GOT3 (cell line): ENCODE data around the gene OR10Z1.

Experiments used
- DNase-seq: peaks from one replicate; lab custom pipeline; 2025; ENCODE audit warnings: mixed read lengths; lab: John Stamatoyannopoulos, UW

OR10Z1 gene

GRCh38 chr1:158604968-158605367, at the start of gene OR10Z1:
Gene OR10Z1, plus strand, starts transcription at chr1:158605268. Its CDS starts 1,171 bp downstream, at chr1:158606439.
- no peak for DNase-seq

- DNase-seq: no peak
These were observed 45.4 kb upstream of the OR10Z1 start for GRCh38 chr1:158559696-158560095.

DNA sequence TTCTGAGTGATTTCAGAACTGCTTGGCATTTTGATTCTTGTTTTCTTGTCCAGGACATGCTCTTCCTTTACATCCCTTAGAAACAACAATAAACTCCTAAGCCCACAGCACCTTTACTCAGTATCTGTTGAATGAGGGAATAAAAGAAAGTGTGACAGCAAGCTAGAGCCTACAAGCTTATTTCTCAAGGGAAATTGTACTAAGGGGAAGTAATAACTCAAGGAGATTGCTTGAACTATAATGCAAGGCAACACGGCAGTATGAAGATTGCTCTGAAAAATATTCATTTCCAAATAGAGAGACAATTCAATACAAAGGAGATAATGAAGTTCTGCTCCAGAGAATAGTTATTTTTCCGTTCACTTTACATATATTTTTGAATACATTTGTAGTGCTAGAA, 41.2 kb upstream of the OR10Z1 start:
- no peak for DNase-seq

GRCh38 chr1:158564608-158565007, 40.5 kb upstream of the OR10Z1 start:
- DNase-seq: no peak

DNA sequence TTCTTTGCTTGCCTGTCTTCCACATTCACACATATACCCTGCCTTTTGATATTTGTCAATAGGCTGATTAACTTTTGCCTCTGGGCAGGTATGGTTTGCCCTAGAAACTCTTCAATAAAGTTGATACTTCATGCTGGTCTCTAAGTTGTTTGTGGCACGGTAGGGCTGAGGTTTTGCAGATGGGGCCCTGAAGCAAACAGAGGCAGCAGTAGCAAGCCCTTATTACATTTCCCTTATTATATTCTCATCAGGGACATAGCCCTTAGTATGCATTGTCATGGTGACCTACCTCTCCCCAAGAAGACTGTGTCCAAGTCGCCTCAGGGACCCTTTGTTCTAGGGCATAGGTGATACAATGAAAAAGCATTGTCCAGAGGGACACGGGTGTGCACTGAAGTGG, 34.6 kb upstream of the OR10Z1 start, which contains the start of gene OR6P1:
Gene OR6P1 (minus strand): TSS at position 101 of the 400 bp plus-strand sequence. CDS start 6,976 bp downstream, outside the sequence.
- DNase-seq: no peak

GRCh38 chr1:158572226-158572625, 32.8 kb upstream of the OR10Z1 start:
- DNase-seq: no peak

- no peak for DNase-seq
These were observed 27.5 kb upstream of the OR10Z1 start for GRCh38 chr1:158577561-158577960.

DNA sequence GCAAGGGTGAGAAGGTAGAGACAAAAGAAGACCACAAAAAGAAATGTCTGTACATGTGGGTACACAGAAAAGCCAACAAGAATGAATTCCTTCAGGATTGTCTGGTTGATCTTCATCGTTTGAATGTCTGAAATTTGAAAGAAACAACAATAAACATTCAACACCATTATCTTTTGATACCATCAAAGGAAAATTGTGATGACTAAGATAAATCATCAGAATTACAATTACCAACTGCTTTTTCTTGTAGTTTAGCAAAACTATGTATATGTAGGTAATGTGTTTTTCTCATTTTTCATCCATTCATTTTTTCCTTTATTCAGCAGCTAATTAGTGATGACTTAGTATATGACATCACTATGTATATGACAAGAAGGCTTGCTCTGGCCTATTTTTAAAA, 25.3 kb upstream of the OR10Z1 start, which contains the start of gene OR10X1:
Gene OR10X1 (minus strand): TSS at position 167 of the 400 bp plus-strand sequence. CDS start 0 bp downstream, at position 167.
- no peak for DNase-seq

DNA sequence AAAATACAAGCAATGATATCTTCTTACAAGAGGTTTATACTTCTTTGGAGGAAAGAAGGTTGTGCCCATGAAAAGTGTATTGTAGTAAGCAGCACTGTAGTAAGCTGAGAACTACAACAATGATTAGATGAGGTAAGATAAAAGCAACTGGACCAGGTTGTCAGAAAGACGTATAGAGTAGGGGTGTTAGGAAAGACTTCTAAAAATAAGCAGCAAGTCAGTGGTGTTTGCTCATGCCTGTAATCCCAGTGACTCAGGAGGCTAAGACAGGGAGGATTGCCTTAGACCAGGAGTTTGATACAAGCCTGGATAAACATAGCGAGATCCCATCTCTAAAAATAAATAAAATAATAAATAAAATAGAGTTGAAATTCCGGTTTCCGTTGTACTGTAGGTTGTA, 21.1 kb upstream of the OR10Z1 start:
- DNase-seq: no peak

DNA sequence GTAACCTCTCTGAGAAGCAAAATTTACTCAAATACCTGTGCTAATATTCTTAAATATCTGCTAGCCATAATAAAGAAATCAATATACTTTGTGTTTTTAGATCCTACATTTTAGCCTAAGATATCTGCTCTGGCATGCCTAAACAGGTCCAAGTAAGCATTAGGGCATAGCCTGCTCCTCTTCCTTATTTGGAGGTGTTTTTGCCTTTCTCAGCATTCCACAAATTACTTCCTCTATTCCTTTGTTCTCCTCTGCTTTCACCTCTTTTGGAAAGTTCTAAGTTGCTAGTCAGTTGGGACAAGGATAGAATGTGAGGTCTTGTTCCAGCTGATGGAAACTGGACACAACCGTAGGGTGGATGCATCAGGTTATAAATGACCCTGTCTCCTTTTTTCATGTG, 18.1 kb upstream of the OR10Z1 start:
- DNase-seq: no peak

DNA sequence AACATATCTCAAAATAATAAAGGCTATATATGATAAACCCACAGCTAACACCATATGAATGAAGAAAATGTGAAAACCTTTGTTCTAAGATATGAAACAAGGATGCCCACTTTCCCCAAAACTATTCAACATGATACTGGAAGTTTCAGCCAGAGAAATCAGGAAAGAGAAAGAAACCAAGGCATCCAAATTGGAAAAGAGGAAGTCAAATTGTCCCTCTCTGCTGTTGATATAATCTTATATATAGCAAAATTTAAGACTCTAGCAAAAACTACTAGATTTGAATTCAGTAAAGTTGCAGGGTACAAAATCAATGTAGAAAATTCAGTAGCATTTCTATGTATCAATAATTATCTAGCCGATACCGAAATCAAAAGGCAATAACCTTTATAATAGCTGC, 4.3 kb upstream of the OR10Z1 start:
- no peak for DNase-seq

DNA sequence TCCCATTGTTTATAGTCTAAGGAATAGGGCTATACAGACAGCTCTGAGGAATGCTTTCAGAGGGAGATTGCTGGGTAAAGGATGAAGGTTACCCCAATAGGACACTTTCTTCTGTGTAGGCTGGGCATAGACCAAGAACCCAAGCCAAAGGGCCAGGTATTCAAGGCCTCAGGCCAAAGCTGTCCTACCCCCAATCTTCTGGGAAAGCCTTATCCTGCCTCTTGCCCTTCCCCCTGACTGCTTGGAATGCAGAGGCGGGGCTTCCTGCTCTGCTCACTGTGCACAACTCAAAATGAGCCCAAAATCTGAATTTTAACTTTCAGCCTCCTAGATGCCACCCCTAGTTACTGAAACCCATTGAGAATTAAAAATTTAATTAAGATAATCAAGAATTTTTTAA, 2.2 kb downstream of the OR10Z1 start:
- no peak for DNase-seq

DNA sequence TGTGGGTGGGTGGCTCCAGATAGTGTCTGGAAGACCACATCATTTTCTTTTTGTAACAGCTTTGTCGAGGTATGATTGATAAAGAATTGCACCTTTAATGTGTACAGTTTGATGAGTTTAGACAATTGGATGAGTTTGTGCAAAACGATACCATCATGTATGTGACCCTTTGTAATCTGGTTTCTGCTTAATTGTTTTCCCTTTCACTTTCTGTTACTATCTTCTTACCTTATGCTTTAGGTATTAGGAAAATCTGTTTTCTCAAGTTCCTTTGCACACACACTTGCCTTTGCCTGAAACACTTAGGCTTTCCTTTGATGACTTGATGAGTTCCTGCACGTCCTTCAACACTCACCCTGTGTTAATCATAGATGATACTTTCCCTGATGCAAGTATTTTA, 6.8 kb downstream of the OR10Z1 start:
- no peak for DNase-seq

DNA sequence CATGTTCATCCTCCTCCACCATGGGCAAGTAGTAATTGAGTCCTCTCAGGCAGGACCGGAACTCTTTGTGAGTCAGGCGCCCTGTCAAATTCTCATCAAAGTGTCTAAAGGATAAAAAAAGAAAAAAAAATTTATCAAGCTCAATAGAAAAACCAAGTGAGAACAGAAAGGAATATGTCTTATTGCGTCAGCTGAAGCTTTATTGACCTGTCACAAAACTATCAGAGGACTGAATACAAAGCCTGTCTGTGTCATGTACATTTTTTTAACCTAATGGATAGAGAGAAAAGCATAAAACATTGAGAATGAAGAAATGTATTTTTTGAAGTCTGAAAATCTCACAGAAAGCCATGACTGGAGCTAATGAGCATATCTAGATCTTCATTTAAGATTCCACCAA, 8.7 kb downstream of the OR10Z1 start:
- DNase-seq: no peak

DNA sequence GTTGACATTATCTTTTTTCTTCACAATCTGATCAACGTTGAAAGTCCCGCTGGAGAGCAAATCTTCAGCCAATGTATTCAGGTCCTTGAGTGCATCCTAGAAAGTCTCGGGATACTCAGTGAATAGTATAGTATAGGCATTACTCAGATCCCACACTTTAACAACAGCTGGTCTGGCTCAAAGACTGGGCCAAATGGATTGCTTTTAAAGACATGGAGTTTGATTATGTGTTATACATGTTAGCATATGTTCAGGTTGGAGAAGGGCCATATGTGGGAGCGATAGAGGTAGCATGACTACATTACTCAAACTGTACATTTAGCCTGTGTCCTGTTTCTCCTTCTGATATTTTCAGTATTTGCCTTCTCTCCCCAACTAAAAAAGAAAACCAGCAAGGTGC, 33.1 kb downstream of the OR10Z1 start:
- DNase-seq: no peak

DNA sequence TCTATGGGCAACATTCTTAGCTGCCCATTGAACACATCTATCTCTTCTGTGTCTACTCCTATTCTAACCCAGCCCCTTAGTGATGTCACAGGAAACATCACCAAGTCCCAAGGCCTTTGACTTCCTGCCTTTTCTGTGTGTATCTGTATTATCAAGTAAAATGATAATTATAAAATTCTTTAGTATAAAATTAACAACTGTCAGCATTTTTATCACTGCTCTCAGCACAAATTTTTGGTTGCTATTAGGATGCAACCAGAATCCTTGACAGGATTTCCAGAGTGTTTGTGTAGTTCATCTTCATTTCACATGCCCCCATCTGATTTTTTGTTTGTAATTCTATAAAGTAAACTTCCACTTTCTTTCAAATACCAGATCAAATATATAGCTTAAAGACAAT, 33.8 kb downstream of the OR10Z1 start:
- DNase-seq: no peak

DNA sequence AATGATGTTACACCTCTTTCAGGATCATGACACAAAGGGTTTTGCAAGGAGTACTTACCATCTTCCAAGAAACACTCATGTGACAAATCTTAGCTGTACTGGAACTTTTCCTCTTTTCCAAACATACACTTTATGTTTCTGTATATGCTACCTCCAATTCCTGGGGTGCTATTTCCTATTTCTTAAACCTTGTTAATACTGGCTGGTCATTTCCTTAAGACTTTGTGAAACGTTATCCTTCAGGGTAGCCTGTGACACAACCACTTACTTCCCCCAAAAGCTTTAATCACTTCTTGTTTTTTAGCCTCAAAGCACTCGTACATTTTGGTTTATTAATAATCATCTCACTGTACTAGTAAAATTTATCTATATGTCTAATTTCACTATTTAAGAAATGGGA, 39.4 kb downstream of the OR10Z1 start:
- DNase-seq: no peak

DNA sequence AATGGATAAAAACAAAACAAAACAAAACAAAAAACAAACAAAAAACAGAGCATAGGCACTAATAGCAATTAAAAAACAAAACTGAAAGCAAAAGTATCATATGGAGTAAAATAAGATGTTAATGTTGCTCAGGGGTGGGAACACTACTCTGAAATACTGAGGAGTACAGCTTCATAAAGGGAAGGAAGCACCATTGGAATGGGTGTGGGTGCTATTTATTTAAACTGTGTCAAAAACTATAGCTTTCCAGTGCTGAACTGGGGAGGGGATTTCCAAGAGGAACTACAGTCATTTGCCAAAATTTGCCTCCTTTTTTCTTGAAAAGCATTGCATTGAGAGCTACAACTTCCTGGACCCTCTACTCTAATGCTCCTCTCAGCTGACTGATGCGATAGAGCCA, 41.4 kb downstream of the OR10Z1 start:
- no peak for DNase-seq

GRCh38 chr1:158649052-158649451, 44.0 kb downstream of the OR10Z1 start:
- DNase-seq: no peak

DNA sequence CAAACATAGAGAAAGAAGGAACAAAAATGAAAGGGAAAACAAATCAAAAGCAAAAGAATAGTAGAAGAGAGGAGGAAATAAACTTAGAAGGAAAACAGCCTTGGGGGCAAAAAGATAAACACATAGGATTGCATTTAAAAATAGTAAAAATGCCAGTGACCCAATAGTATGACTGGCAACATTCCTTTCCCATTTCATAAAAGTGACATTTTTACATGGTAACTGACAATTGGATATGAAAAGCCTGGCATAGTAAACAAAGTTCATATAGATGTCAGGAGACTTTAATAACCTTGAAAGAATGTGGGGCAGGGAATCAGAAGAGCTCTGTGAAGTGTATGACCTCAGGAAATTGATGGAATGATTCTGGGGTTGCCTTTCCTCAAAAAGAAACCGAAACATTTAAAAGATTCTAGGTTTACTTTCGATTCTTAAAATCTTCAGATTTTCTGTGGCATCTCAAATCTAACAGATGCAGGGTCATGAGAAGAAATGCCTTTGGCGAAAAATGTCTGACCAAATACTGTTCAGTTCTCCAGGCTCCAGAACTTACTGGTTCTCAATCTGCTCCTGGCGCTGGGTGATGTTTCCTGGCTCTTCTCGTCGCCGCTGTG, 47.8 kb downstream of the OR10Z1 start:
- DNase-seq: no peak

- no peak for DNase-seq
These were observed 49.0 kb downstream of the OR10Z1 start for GRCh38 chr1:158654086-158654485.

- DNase-seq: no peak
These were observed 49.5 kb downstream of the OR10Z1 start for GRCh38 chr1:158654571-158654970.
